ENCODE measurements around the gene SMIM32. TPM values are rescaled to one million over a fixed set of nuclear protein-coding genes. Genes with fewer than 3 reads are reported as not detected.

The SMIM32 gene
- total and polyA plus RNA-seq, 2 of the 13 experiments (the other 11 are each of a cell fraction or from before 2014, with no cell fraction given), result 0.15 to 0.20 TPM

DNA sequence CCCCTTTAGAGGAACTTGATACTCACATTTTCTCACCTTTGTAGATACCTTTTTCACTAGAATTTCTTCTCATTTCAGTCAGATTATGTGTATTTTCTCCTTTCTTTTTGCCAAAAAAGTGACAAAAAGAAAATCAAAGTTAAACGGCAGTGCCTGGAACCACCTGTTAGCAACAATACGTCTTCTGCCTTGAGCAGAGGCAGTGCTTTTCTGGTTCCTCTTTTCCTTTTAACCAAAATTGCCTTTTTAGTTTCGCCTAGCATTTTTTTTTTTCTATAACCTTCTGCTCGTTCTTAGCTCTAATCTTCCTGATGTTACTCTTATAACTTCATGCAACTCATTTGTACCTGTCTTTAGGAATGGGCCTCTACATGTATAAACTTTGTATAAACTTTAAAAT lies 26.1 kb downstream of the SMIM32 start:
- FAIRE-seq (no peak), DNase-seq (ENCODE audit: low spot score) (no peak), ATAC-seq (no peak)
- 94% methylated on average over 4 of the region's 4 CpGs for WGBS (ENCODE audit: low lambda C conversion rate)
- Histone ChIP-seq H3K4me3 (replicated peaks in 1 of 3; ENCODE audit: insufficient read depth in 1 of 3, low read depth in 2 of 3, low read length in 3 of 3) (no peak overlapping the region), H3K36me3 (replicated peaks in 1 of 2; ENCODE audit: control insufficient read depth in 1 of 2, insufficient read depth in 2 of 2, low read length in 2 of 2) (peaks cover 12 to 45% of the 10 kb centered on the region in 2 experiments), H3K9me3 (ENCODE audit: low read length) (no peaks in the 10 kb centered on the region), H3K79me2 (ENCODE audit: insufficient read depth, low read length) (peaks cover 2% of the 10 kb centered on the region), H3K27ac (ENCODE audit: extremely low read length, insufficient read depth, low read length) (no peak overlapping the region), H2AFZ (ENCODE audit: low read length) (no peak overlapping the region), H4K20me1 (ENCODE audit: insufficient read depth, low read length) (no peaks in the 10 kb centered on the region), H3K4me1 (ENCODE audit: insufficient read depth, low read length) (no peaks in the 10 kb centered on the region), H3K27me3 (ENCODE audit: control insufficient read depth in 1 of 2, insufficient read depth in 2 of 2, low read length in 2 of 2) (no peaks in the 10 kb centered on the region), H3K9ac (ENCODE audit: insufficient read depth, low read depth, low read length) (no peak overlapping the region), H3K4me2 (ENCODE audit: low read depth, low read length) (no peak overlapping the region)
- intact Hi-C loops (cut with micrococcal nuclease; ENCODE audit: unreplicated experiment) (no loop called here), in situ Hi-C loops (cut with HindIII; ENCODE audit: extremely low pct_ligation_motif_present, low pct_unique_long_range_greater_than_20kb) (no loop called here)
- BruUV-seq (replicated peaks), result no TSS peak
- ChIA-PET POLR2A (no interaction called here), CTCF (ENCODE audit: low intra/inter-chr PET ratio, low total read pairs) (no interaction called here)
- TF ChIP-seq DR1 (CRISPR knock-in tag; IDR thresholded peaks at IDR 0.05) (no peak), ZNF460 (CRISPR knock-in tag; IDR thresholded peaks at IDR 0.05; ENCODE audit: borderline replicate concordance) (no peak), ZNF83 (CRISPR knock-in tag; IDR thresholded peaks at IDR 0.05; ENCODE audit: borderline replicate concordance) (no peak), RARG (CRISPR knock-in tag; IDR thresholded peaks at IDR 0.05; ENCODE audit: low read depth) (no peak), SAFB2 (CRISPR knock-in tag; IDR thresholded peaks at IDR 0.05; ENCODE audit: borderline replicate concordance, low read depth) (no peak), ZNF629 (CRISPR knock-in tag; conservative IDR thresholded peaks at IDR 0.05) (no peak), MLLT10 (CRISPR knock-in tag; IDR thresholded peaks at IDR 0.05) (no peak), POLR2AphosphoS5 (IDR thresholded peaks at IDR 0.05; ENCODE audit: low read depth, low read length) (no peak), ASH2L (IDR thresholded peaks at IDR 0.05; ENCODE audit: insufficient read length, low read depth, low read length) (no peak), KLF6 (CRISPR knock-in tag; IDR thresholded peaks at IDR 0.05) (no peak), IRF2 (CRISPR knock-in tag; IDR thresholded peaks at IDR 0.05) (no peak), RXRA (CRISPR knock-in tag; IDR thresholded peaks at IDR 0.05) (no peak)
- TF ChIP-seq, protein P1, sequence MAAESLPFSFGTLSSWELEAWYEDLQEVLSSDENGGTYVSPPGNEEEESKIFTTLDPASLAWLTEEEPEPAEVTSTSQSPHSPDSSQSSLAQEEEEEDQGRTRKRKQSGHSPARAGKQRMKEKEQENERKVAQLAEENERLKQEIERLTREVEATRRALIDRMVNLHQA (CRISPR knock-in tag; IDR thresholded peaks at IDR 0.05), result no peak
- TF ChIP-seq, protein P2, sequence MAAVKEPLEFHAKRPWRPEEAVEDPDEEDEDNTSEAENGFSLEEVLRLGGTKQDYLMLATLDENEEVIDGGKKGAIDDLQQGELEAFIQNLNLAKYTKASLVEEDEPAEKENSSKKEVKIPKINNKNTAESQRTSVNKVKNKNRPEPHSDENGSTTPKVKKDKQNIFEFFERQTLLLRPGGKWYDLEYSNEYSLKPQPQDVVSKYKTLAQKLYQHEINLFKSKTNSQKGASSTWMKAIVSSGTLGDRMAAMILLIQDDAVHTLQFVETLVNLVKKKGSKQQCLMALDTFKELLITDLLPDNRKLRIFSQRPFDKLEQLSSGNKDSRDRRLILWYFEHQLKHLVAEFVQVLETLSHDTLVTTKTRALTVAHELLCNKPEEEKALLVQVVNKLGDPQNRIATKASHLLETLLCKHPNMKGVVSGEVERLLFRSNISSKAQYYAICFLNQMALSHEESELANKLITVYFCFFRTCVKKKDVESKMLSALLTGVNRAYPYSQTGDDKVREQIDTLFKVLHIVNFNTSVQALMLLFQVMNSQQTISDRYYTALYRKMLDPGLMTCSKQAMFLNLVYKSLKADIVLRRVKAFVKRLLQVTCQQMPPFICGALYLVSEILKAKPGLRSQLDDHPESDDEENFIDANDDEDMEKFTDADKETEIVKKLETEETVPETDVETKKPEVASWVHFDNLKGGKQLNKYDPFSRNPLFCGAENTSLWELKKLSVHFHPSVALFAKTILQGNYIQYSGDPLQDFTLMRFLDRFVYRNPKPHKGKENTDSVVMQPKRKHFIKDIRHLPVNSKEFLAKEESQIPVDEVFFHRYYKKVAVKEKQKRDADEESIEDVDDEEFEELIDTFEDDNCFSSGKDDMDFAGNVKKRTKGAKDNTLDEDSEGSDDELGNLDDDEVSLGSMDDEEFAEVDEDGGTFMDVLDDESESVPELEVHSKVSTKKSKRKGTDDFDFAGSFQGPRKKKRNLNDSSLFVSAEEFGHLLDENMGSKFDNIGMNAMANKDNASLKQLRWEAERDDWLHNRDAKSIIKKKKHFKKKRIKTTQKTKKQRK (IDR thresholded peaks at IDR 0.05; ENCODE audit: low read length), result no peak
- TF ChIP-seq, protein P3, sequence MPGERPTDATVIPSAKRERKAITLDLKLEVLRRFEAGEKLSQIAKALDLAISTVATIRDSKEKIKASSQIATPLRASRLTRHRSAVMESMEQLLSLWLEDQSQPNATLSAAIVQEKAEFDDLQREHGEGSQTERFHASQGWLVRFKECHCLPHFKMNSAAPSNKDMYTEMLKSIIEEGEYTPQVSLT (CRISPR knock-in tag; IDR thresholded peaks at IDR 0.05; ENCODE audit: borderline replicate concordance, low read depth), result no peak
- TF ChIP-seq, protein P4, sequence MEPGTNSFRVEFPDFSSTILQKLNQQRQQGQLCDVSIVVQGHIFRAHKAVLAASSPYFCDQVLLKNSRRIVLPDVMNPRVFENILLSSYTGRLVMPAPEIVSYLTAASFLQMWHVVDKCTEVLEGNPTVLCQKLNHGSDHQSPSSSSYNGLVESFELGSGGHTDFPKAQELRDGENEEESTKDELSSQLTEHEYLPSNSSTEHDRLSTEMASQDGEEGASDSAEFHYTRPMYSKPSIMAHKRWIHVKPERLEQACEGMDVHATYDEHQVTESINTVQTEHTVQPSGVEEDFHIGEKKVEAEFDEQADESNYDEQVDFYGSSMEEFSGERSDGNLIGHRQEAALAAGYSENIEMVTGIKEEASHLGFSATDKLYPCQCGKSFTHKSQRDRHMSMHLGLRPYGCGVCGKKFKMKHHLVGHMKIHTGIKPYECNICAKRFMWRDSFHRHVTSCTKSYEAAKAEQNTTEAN (CRISPR knock-in tag; conservative IDR thresholded peaks at IDR 0.05), result no peak
